Measurements from ENCODE around the gene TTLL10.
"Not testable (repeated sequence)": the region's sequence is repeated elsewhere in the genome, so short reads cannot be mapped to it uniquely, and the experiment has no call there.

TTLL10 gene

GRCh38 chr1:1171546-1172340, 1.9 kb upstream of the TTLL10 start:
- no peak for DNase-seq (ENCODE audit: low spot score)

- DNase-seq (ENCODE audit: low spot score), result no peak
These were observed 453 bp upstream of the TTLL10 start for GRCh38 chr1:1173061-1173792.

- DNase-seq (ENCODE audit: low spot score), result no peak
These were observed 1.8 kb downstream of the TTLL10 start for GRCh38 chr1:1175221-1176062.

GRCh38 chr1:1176063-1176761, 2.5 kb downstream of the TTLL10 start:
- not testable (repeated sequence) for DNase-seq (ENCODE audit: low spot score)

GRCh38 chr1:1176931-1177330, 3.3 kb downstream of the TTLL10 start:
- DNase-seq (ENCODE audit: low spot score), result no peak

GRCh38 chr1:1177452-1178206, 3.9 kb downstream of the TTLL10 start:
- no peak for DNase-seq (ENCODE audit: low spot score)

GRCh38 chr1:1178794-1179331, 5.2 kb downstream of the TTLL10 start:
- DNase-seq (ENCODE audit: low spot score), result no peak

GRCh38 chr1:1179346-1179982, 5.8 kb downstream of the TTLL10 start:
- no peak for DNase-seq (ENCODE audit: low spot score)

GRCh38 chr1:1179983-1180861, 6.5 kb downstream of the TTLL10 start:
- no peak for DNase-seq (ENCODE audit: low spot score)

GRCh38 chr1:1181129-1181937, 7.7 kb downstream of the TTLL10 start:
- DNase-seq (ENCODE audit: low spot score), result no peak

- DNase-seq (ENCODE audit: low spot score), result no peak
These were observed 8.3 kb downstream of the TTLL10 start for GRCh38 chr1:1181938-1182410.

GRCh38 chr1:1182491-1183220, 9.0 kb downstream of the TTLL10 start:
- DNase-seq (ENCODE audit: low spot score), result no peak

GRCh38 chr1:1183221-1183747, 9.6 kb downstream of the TTLL10 start:
- no peak for DNase-seq (ENCODE audit: low spot score)

GRCh38 chr1:1183833-1184775, 10.4 kb downstream of the TTLL10 start:
- DNase-seq (ENCODE audit: low spot score), result no peak

- DNase-seq (ENCODE audit: low spot score), result no peak
These were observed 11.6 kb downstream of the TTLL10 start for GRCh38 chr1:1185101-1185765.

GRCh38 chr1:1187938-1188337, 14.3 kb downstream of the TTLL10 start:
- no peak for DNase-seq (ENCODE audit: low spot score)

Measured in hepatic stellate cell (primary cell).